Measurements from ENCODE around the gene CENPM. TPM values are rescaled to one million over a fixed set of nuclear protein-coding genes. Genes with fewer than 3 reads are reported as not detected.

CENPM gene
- polyA plus RNA-seq, 1 donor (not counting 4 experiments of a cell fraction or from before 2014, with no cell fraction given) = 4.8 TPM

- Histone ChIP-seq H3K9ac (ENCODE audit: control insufficient read depth, extremely low read depth, insufficient read depth, low read length) (no peak overlapping the region), H3K27ac (ENCODE audit: control insufficient read depth, insufficient read depth, low read length) (no peak overlapping the region), H3K79me2 (ENCODE audit: control insufficient read depth, insufficient read depth, low read length) (no peaks in the 10 kb centered on the region), H3K4me2 (ENCODE audit: control insufficient read depth, extremely low read depth, insufficient read depth, low read depth, low read length) (no peak overlapping the region), H3K4me3 (ENCODE audit: control insufficient read depth in 2 of 3, extremely low read depth in 1 of 3, insufficient read depth in 2 of 3, low read depth in 1 of 3, low read length in 3 of 3) (no peak overlapping the region), H3K9me1 (ENCODE audit: control insufficient read depth, extremely low read depth, insufficient read depth, low read length) (no peaks in the 10 kb centered on the region), H3K27me3 (ENCODE audit: control insufficient read depth, extremely low read depth, insufficient read depth, low read length) (no peaks in the 10 kb centered on the region), H3K9me3 (ENCODE audit: control insufficient read depth, low read depth, low read length) (no peaks in the 10 kb centered on the region), H3K4me1 (ENCODE audit: control insufficient read depth, extremely low read depth, insufficient read depth, low read length) (no peaks in the 10 kb centered on the region), H3K36me3 (ENCODE audit: control insufficient read depth in 2 of 2, extremely low read depth in 1 of 2, insufficient read depth in 2 of 2, low read length in 2 of 2) (peaks cover 38 to 69% of the 10 kb centered on the region in 2 experiments), H2AFZ (ENCODE audit: control insufficient read depth, low read length) (no peak overlapping the region), H4K20me1 (ENCODE audit: control insufficient read depth, extremely low read depth, insufficient read depth, low read length) (peaks cover 3% of the 10 kb centered on the region)
- TF ChIP-seq EZH2 (IDR thresholded peaks at IDR 0.05; ENCODE audit: low read length) (no peak), CTCF (optimal IDR thresholded peaks at IDR 0.05 in 1 of 3, IDR thresholded peaks at IDR 0.05 in 1 of 3, conservative IDR thresholded peaks at IDR 0.05 in 1 of 3; ENCODE audit: extremely low read depth in 1 of 3, insufficient read depth in 2 of 3, low read length in 3 of 3) (no peak)
- DNase-seq (ENCODE audit: low read depth, low spot score) (no peak), FAIRE-seq (no peak)
- dilution Hi-C loops (cut with MboI; ENCODE audit: extremely low pct_ligation_motif_present, low sequenced_read_pairs) = no loop called here
These were observed 53.2 kb downstream of the CENPM start for GRCh38 chr22:41893591-41894375.

GRCh38 chr22:41892721-41893120 lies 54.2 kb downstream of the CENPM start:
- Histone ChIP-seq H2AFZ (ENCODE audit: control insufficient read depth, low read length) (no peak overlapping the region), H3K9me1 (ENCODE audit: control insufficient read depth, extremely low read depth, insufficient read depth, low read length) (no peaks in the 10 kb centered on the region), H4K20me1 (ENCODE audit: control insufficient read depth, extremely low read depth, insufficient read depth, low read length) (peaks cover 3% of the 10 kb centered on the region), H3K36me3 (ENCODE audit: control insufficient read depth in 2 of 2, extremely low read depth in 1 of 2, insufficient read depth in 2 of 2, low read length in 2 of 2) (peaks cover 39 to 66% of the 10 kb centered on the region in 2 experiments), H3K27ac (ENCODE audit: control insufficient read depth, insufficient read depth, low read length) (no peak overlapping the region), H3K4me3 (ENCODE audit: control insufficient read depth in 2 of 3, extremely low read depth in 1 of 3, insufficient read depth in 2 of 3, low read depth in 1 of 3, low read length in 3 of 3) (no peak overlapping the region), H3K9me3 (ENCODE audit: control insufficient read depth, low read depth, low read length) (no peaks in the 10 kb centered on the region), H3K27me3 (ENCODE audit: control insufficient read depth, extremely low read depth, insufficient read depth, low read length) (no peaks in the 10 kb centered on the region), H3K4me1 (ENCODE audit: control insufficient read depth, extremely low read depth, insufficient read depth, low read length) (no peaks in the 10 kb centered on the region), H3K4me2 (ENCODE audit: control insufficient read depth, extremely low read depth, insufficient read depth, low read depth, low read length) (no peak overlapping the region), H3K9ac (ENCODE audit: control insufficient read depth, extremely low read depth, insufficient read depth, low read length) (no peak overlapping the region), H3K79me2 (ENCODE audit: control insufficient read depth, insufficient read depth, low read length) (no peaks in the 10 kb centered on the region)
- TF ChIP-seq EZH2 (IDR thresholded peaks at IDR 0.05; ENCODE audit: low read length) (no peak), CTCF (optimal IDR thresholded peaks at IDR 0.05 in 1 of 3, IDR thresholded peaks at IDR 0.05 in 1 of 3, conservative IDR thresholded peaks at IDR 0.05 in 1 of 3; ENCODE audit: extremely low read depth in 1 of 3, insufficient read depth in 2 of 3, low read length in 3 of 3) (no peak)
- dilution Hi-C loops (cut with MboI; ENCODE audit: extremely low pct_ligation_motif_present, low sequenced_read_pairs) = no loop called here
- no peak for DNase-seq (ENCODE audit: low read depth, low spot score)
- no peak for FAIRE-seq
